ENCODE measurements around the gene CLIC3.

GRCh38 chr9:136980669-136981478 is 15.5 kb downstream of the CLIC3 start:
- TF ChIP-seq EZH2 (IDR thresholded peaks at IDR 0.05; ENCODE audit: low read length, unreplicated experiment) (no peak), CTCF (conservative IDR thresholded peaks at IDR 0.05; ENCODE audit: low read depth, low read length) (no peak), EZH2phosphoT487 (IDR thresholded peaks at IDR 0.05; ENCODE audit: borderline replicate concordance, low read length) (no peak)

All from PC-3 (cell line).